ENCODE data around the gene TENM3.
"Not testable (repeated sequence)": the region's sequence is repeated elsewhere in the genome, so short reads cannot be mapped to it uniquely, and the experiment has no call there.

Gene TENM3

DNA sequence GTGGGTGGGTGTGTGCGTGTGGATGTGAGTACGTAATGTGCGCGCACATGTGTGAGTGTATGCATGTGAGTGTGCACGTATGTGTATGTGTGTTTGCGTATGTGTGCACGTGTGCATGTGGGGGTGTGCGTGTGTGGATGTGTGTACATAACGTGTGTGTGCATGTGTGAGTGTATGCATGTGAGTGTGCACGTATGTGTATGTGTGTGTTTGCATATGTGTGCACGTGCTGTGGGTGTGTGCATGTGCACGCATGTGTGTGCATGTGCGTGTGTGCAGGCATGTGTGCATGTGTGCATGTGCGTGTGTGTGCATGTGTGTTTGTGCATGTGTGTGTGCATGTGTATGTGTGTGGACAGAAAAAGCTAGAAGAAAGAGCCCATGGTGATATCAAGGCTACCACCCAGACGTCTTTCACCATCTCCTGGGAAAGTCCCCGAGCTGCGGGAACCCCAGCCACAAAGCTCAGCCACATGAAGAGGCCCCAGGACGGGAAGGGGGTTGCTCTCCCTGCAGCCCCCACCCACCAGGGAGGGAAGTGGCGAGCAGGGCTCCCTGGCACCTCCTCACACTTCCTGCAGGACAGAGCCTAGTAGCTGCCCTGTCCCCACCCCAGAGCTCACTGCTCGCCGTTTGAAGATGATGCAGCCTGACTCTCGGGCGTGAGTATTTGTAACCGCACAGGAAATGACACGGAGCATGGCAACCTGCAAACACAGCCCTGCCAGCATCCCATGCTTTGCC lies 565.6 kb downstream of the TENM3 start:
- no peak overlapping the region for H3K18ac ChIP-seq (ENCODE audit: low read length)
- no peak overlapping the region for H2BK120ac ChIP-seq (ENCODE audit: low read depth, low read length)
- H4K5ac ChIP-seq (ENCODE audit: low read length) = no peak overlapping the region
- no peak overlapping the region for H3K4ac ChIP-seq (ENCODE audit: low read depth, low read length)
- H3K27me3 ChIP-seq (ENCODE audit: insufficient read depth, low read length, poor library complexity) = no peaks in the 10 kb centered on the region
- H3K4me3 ChIP-seq (ENCODE audit: low read length) = no peak overlapping the region
- H3K79me1 ChIP-seq (ENCODE audit: low read length) = no peaks in the 10 kb centered on the region
- H3K36me3 ChIP-seq (ENCODE audit: control insufficient read depth, insufficient read depth, low read length) = no peaks in the 10 kb centered on the region
- H2BK15ac ChIP-seq (replicated peaks; ENCODE audit: low read depth) = no peak overlapping the region
- H3K56ac ChIP-seq (ENCODE audit: low read length) = no peak overlapping the region
- no peaks in the 10 kb centered on the region for H3K79me2 ChIP-seq (ENCODE audit: control insufficient read depth, insufficient read depth, low read length)
- no peak overlapping the region for H3K27ac ChIP-seq (ENCODE audit: low read depth, low read length)
- H2BK5ac ChIP-seq (ENCODE audit: low read length) = no peak overlapping the region
- WGBS (ENCODE audit: extremely low coverage, insufficient coverage, low lambda C conversion rate) = no CpG with 5 or more reads among the region's 25 CpGs
- no peak overlapping the region for H2AK5ac ChIP-seq (ENCODE audit: low read length)
- no peak for DNase-seq
- H3K9ac ChIP-seq (ENCODE audit: low read length) = no peak overlapping the region
- H3K4me1 ChIP-seq (ENCODE audit: control insufficient read depth, low read depth, low read length) = no peaks in the 10 kb centered on the region
- no peak overlapping the region for H4K8ac ChIP-seq (ENCODE audit: low read depth, low read length)
- H3K4me2 ChIP-seq (ENCODE audit: low read length) = no peak overlapping the region
- no peak overlapping the region for H3K23ac ChIP-seq (ENCODE audit: low read length)

DNA sequence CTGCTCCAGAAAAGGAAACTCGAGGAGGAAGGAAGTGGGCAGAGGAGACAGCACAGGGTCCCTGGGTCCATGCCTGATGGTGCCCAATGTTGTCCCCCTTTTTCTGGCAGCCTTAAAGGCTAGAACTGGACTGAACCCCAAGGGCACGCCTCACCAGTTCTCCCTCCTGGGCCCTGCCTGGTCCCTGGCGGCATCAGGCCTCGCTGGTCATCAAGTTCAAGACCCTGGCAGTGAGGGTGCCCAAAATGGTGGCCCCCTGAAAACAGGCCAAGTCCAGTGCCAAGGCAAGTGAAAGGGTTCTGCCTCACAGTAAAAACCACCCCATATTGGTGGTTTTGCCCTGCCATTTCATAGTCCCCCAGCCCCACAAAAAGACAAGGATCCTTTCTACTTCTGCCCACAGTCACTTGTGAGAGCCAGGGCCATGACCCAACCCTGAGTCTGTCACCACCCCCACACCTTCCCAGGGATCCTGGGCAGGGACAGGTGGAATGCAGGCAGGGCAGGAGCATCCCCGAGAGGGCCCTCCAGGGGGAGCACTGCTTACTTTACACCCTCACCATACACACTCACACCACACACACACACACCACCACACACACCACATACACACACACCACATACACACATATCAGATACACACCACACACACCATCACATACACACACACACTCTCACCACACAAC lies 566.4 kb downstream of the TENM3 start:
- Histone ChIP-seq H2BK5ac (ENCODE audit: low read length) (no peak overlapping the region), H3K4me3 (ENCODE audit: low read length) (no peak overlapping the region), H3K18ac (ENCODE audit: low read length) (no peak overlapping the region), H3K4me2 (ENCODE audit: low read length) (no peak overlapping the region), H3K79me1 (ENCODE audit: low read length) (no peaks in the 10 kb centered on the region), H3K27me3 (ENCODE audit: insufficient read depth, low read length, poor library complexity) (no peaks in the 10 kb centered on the region), H3K23ac (ENCODE audit: low read length) (no peak overlapping the region), H3K4ac (ENCODE audit: low read depth, low read length) (no peak overlapping the region), H2BK15ac (replicated peaks; ENCODE audit: low read depth) (no peak overlapping the region), H3K4me1 (ENCODE audit: control insufficient read depth, low read depth, low read length) (no peaks in the 10 kb centered on the region), H2AK5ac (ENCODE audit: low read length) (no peak overlapping the region), H4K8ac (ENCODE audit: low read depth, low read length) (no peak overlapping the region), H3K27ac (ENCODE audit: low read depth, low read length) (no peak overlapping the region), H2BK120ac (ENCODE audit: low read depth, low read length) (no peak overlapping the region), H3K56ac (ENCODE audit: low read length) (peak overlapping the region; percentile 11), H4K5ac (ENCODE audit: low read length) (no peak overlapping the region), H3K36me3 (ENCODE audit: control insufficient read depth, insufficient read depth, low read length) (no peaks in the 10 kb centered on the region), H3K79me2 (ENCODE audit: control insufficient read depth, insufficient read depth, low read length) (no peaks in the 10 kb centered on the region), H3K9ac (ENCODE audit: low read length) (no peak overlapping the region)
- DNase-seq = peak; percentile 63
- no CpG with 5 or more reads among the region's 5 CpGs for WGBS (ENCODE audit: extremely low coverage, insufficient coverage, low lambda C conversion rate)

- Histone ChIP-seq H4K8ac (ENCODE audit: low read depth, low read length) (no peak overlapping the region), H2BK15ac (replicated peaks; ENCODE audit: low read depth) (no peak overlapping the region), H3K4me3 (ENCODE audit: low read length) (no peak overlapping the region), H3K27me3 (ENCODE audit: insufficient read depth, low read length, poor library complexity) (no peaks in the 10 kb centered on the region), H3K56ac (ENCODE audit: low read length) (peak overlapping the region; percentile 11), H2BK120ac (ENCODE audit: low read depth, low read length) (no peak overlapping the region), H3K23ac (ENCODE audit: low read length) (no peak overlapping the region), H3K36me3 (ENCODE audit: control insufficient read depth, insufficient read depth, low read length) (no peaks in the 10 kb centered on the region), H4K5ac (ENCODE audit: low read length) (no peak overlapping the region), H2BK5ac (ENCODE audit: low read length) (no peak overlapping the region), H3K27ac (ENCODE audit: low read depth, low read length) (no peak overlapping the region), H3K4ac (ENCODE audit: low read depth, low read length) (no peak overlapping the region), H3K9ac (ENCODE audit: low read length) (no peak overlapping the region), H2AK5ac (ENCODE audit: low read length) (no peak overlapping the region), H3K79me2 (ENCODE audit: control insufficient read depth, insufficient read depth, low read length) (no peaks in the 10 kb centered on the region), H3K4me1 (ENCODE audit: control insufficient read depth, low read depth, low read length) (no peaks in the 10 kb centered on the region), H3K79me1 (ENCODE audit: low read length) (no peaks in the 10 kb centered on the region), H3K4me2 (ENCODE audit: low read length) (no peak overlapping the region), H3K18ac (ENCODE audit: low read length) (no peak overlapping the region)
- DNase-seq = no peak
- 100% methylated on average over 4 of the region's 4 CpGs for WGBS (ENCODE audit: extremely low coverage, insufficient coverage, low lambda C conversion rate)
These were observed 567.0 kb downstream of the TENM3 start for GRCh38 chr4:182810103-182810615.

- Histone ChIP-seq H3K4me2 (ENCODE audit: low read length) (no peak overlapping the region), H4K5ac (ENCODE audit: low read length) (no peak overlapping the region), H3K36me3 (ENCODE audit: control insufficient read depth, insufficient read depth, low read length) (no peaks in the 10 kb centered on the region), H3K23ac (ENCODE audit: low read length) (no peak overlapping the region), H3K18ac (ENCODE audit: low read length) (no peak overlapping the region), H2BK120ac (ENCODE audit: low read depth, low read length) (no peak overlapping the region), H3K79me1 (ENCODE audit: low read length) (no peaks in the 10 kb centered on the region), H2AK5ac (ENCODE audit: low read length) (no peak overlapping the region), H3K27me3 (ENCODE audit: insufficient read depth, low read length, poor library complexity) (no peaks in the 10 kb centered on the region), H3K4me1 (ENCODE audit: control insufficient read depth, low read depth, low read length) (no peaks in the 10 kb centered on the region), H3K56ac (ENCODE audit: low read length) (no peak overlapping the region), H4K8ac (ENCODE audit: low read depth, low read length) (no peak overlapping the region), H3K4me3 (ENCODE audit: low read length) (no peak overlapping the region), H3K4ac (ENCODE audit: low read depth, low read length) (no peak overlapping the region), H3K9ac (ENCODE audit: low read length) (no peak overlapping the region), H2BK15ac (replicated peaks; ENCODE audit: low read depth) (no peak overlapping the region), H2BK5ac (ENCODE audit: low read length) (no peak overlapping the region), H3K27ac (ENCODE audit: low read depth, low read length) (no peak overlapping the region), H3K79me2 (ENCODE audit: control insufficient read depth, insufficient read depth, low read length) (no peaks in the 10 kb centered on the region)
- WGBS (ENCODE audit: extremely low coverage, insufficient coverage, low lambda C conversion rate) = no CpG with 5 or more reads among the region's 4 CpGs
- DNase-seq = no peak
These were observed 569.7 kb downstream of the TENM3 start for GRCh38 chr4:182812916-182813315.

DNA sequence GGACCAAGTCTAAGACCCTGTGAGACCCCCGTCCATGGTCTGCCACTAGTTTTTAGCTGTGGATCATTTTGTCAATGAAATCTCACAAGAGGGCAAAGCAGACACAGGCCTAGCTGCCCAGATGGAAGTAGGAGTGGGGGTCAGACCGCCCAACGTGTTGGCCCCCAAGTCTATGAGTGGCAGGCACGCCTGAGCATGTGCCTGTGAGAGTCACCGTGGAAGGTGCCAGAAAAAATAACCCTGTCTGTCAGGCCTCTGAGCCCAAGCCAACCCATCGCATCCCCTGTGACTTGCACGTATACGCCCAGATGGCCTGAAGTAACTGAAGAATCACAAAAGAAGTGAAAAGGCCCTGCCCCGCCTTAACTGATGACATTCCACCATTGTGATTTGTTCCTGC lies 570.9 kb downstream of the TENM3 start:
- H2AK5ac ChIP-seq (ENCODE audit: low read length); H3K9ac ChIP-seq (ENCODE audit: low read length): not testable (repeated sequence)
- no CpG with 5 or more reads among the region's 9 CpGs for WGBS (ENCODE audit: extremely low coverage, insufficient coverage, low lambda C conversion rate)

More for the DNA sequence above, 570.9 kb downstream of the TENM3 start:
- H3K36me3 ChIP-seq (ENCODE audit: control insufficient read depth, insufficient read depth, low read length); H3K79me1 ChIP-seq (ENCODE audit: low read length); H2BK5ac ChIP-seq (ENCODE audit: low read length); H3K4me1 ChIP-seq (ENCODE audit: control insufficient read depth, low read depth, low read length); H4K8ac ChIP-seq (ENCODE audit: low read depth, low read length); H3K4me2 ChIP-seq (ENCODE audit: low read length); H3K79me2 ChIP-seq (ENCODE audit: control insufficient read depth, insufficient read depth, low read length); DNase-seq; H3K56ac ChIP-seq (ENCODE audit: low read length); H2BK15ac ChIP-seq (replicated peaks; ENCODE audit: low read depth); H3K27ac ChIP-seq (ENCODE audit: low read depth, low read length); H3K4me3 ChIP-seq (ENCODE audit: low read length); H3K27me3 ChIP-seq (ENCODE audit: insufficient read depth, low read length, poor library complexity); H3K18ac ChIP-seq (ENCODE audit: low read length); H4K5ac ChIP-seq (ENCODE audit: low read length); H2BK120ac ChIP-seq (ENCODE audit: low read depth, low read length); H3K4ac ChIP-seq (ENCODE audit: low read depth, low read length); H3K23ac ChIP-seq (ENCODE audit: low read length): not testable (repeated sequence)

Measured in mesendoderm (in vitro differentiated cells).